ENCODE results near the gene ENTPD7.
A peak's percentile ranks its signal among the peaks of the same experiment; 100 is the strongest.
"Not testable (repeated sequence)": the region's sequence is repeated elsewhere in the genome, so short reads cannot be mapped to it uniquely, and the experiment has no call there.

ENTPD7 gene

DNA sequence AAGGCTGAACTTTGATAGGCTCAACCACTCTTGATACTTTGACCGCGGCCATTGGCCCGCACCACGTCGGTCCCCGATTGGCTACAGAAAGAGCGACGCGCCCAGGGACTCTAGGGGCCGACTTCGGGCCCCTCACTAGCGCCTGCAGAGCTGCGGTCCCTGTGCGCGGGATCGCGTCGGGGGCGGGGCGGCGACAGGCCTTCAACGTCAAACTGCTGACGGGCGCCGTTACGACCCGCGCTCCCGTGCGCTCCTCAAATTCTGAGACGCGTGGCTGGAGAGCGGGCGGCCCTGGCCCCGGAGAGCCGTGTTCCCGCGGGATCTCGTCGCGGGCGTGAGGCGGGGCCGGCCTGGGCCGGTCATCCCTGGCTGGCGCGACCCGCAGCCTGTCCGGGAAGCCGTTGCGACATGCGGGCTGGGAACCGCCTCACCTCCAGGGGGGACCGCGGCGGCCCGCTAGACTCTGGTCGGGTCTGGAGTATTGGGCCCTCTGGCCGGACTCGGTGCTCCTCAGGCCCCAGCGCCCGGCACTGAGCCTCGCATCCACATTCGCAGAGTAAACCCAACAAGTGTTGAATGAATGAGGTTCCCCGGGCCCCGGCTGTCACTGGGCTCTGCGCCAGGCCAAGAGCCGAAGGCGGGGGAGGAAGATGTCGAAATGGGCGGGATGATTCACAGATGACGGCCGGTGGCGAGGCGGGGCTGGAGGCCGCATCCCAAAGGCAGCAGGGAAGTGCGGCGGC lies 38.4 kb upstream of the ENTPD7 start:
- WGBS, 2 experiments = 0% methylated on average over 78 of the region's 78 CpGs
- Histone ChIP-seq H3K36me3 (ENCODE audit: control insufficient read depth, insufficient read depth, low read length) (no peaks in the 10 kb centered on the region), H3K4me3 (ENCODE audit: insufficient read depth, low read depth, low read length) (peak overlapping the region; percentile 79), H3K9me3 (ENCODE audit: control insufficient read depth, low read length) (no peaks in the 10 kb centered on the region), H3K27ac (ENCODE audit: insufficient read depth, low read depth, low read length, poor library complexity, severe bottlenecking) (peak overlapping the region; percentile 99), H3K4me1 (ENCODE audit: control insufficient read depth, insufficient read depth, low read length) (peaks cover 15% of the 10 kb centered on the region), H3K27me3 (ENCODE audit: control insufficient read depth, insufficient read depth, low read length, poor library complexity, severe bottlenecking) (no peaks in the 10 kb centered on the region)

GRCh38 chr10:99621454-99622251 lies 37.7 kb upstream of the ENTPD7 start:
- WGBS, 2 experiments = 21% methylated on average over 30 to 31 of the region's 31 CpGs
- H3K27ac ChIP-seq (ENCODE audit: insufficient read depth, low read depth, low read length, poor library complexity, severe bottlenecking) = peak overlapping the region; percentile 99
- no peaks in the 10 kb centered on the region for H3K27me3 ChIP-seq (ENCODE audit: control insufficient read depth, insufficient read depth, low read length, poor library complexity, severe bottlenecking)
- H3K36me3 ChIP-seq (ENCODE audit: control insufficient read depth, insufficient read depth, low read length) = no peaks in the 10 kb centered on the region
- H3K9me3 ChIP-seq (ENCODE audit: control insufficient read depth, low read length) = no peaks in the 10 kb centered on the region
- peaks cover 15% of the 10 kb centered on the region for H3K4me1 ChIP-seq (ENCODE audit: control insufficient read depth, insufficient read depth, low read length)
- H3K4me3 ChIP-seq (ENCODE audit: insufficient read depth, low read depth, low read length) = peak overlapping the region; percentile 79

GRCh38 chr10:99623919-99624318 lies 35.4 kb upstream of the ENTPD7 start:
- Histone ChIP-seq H3K4me1 (ENCODE audit: control insufficient read depth, insufficient read depth, low read length) (peaks cover 11% of the 10 kb centered on the region), H3K27ac (ENCODE audit: insufficient read depth, low read depth, low read length, poor library complexity, severe bottlenecking) (no peak overlapping the region), H3K27me3 (ENCODE audit: control insufficient read depth, insufficient read depth, low read length, poor library complexity, severe bottlenecking) (no peaks in the 10 kb centered on the region), H3K9me3 (ENCODE audit: control insufficient read depth, low read length) (no peaks in the 10 kb centered on the region), H3K4me3 (ENCODE audit: insufficient read depth, low read depth, low read length) (no peak overlapping the region), H3K36me3 (ENCODE audit: control insufficient read depth, insufficient read depth, low read length) (no peaks in the 10 kb centered on the region)

DNA sequence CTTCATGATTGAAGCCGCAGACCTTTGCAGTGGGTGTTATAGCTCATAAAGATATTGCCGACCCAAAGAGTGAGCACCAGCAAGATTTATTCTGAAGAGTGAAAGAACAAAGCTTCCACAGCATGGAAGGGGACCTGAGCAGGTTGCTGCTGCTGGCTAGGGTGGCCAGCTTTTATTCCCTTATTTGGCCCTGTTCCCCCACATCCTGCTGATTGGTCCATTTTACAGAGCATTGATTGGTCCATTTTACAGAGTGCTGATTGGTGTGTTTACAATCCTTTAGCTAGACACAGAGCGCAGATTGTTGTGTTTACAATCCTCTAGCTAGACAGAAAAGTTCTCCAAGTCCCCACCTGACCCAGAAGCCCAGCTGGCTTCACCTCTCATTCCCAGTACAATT lies 34.2 kb upstream of the ENTPD7 start:
- H3K27ac ChIP-seq (ENCODE audit: insufficient read depth, low read depth, low read length, poor library complexity, severe bottlenecking); H3K27me3 ChIP-seq (ENCODE audit: control insufficient read depth, insufficient read depth, low read length, poor library complexity, severe bottlenecking); H3K4me3 ChIP-seq (ENCODE audit: insufficient read depth, low read depth, low read length); H3K4me1 ChIP-seq (ENCODE audit: control insufficient read depth, insufficient read depth, low read length); H3K36me3 ChIP-seq (ENCODE audit: control insufficient read depth, insufficient read depth, low read length); H3K9me3 ChIP-seq (ENCODE audit: control insufficient read depth, low read length): not testable (repeated sequence)
- 65 to 66% methylated on average over 3 of the region's 3 CpGs for WGBS, 2 experiments

DNA sequence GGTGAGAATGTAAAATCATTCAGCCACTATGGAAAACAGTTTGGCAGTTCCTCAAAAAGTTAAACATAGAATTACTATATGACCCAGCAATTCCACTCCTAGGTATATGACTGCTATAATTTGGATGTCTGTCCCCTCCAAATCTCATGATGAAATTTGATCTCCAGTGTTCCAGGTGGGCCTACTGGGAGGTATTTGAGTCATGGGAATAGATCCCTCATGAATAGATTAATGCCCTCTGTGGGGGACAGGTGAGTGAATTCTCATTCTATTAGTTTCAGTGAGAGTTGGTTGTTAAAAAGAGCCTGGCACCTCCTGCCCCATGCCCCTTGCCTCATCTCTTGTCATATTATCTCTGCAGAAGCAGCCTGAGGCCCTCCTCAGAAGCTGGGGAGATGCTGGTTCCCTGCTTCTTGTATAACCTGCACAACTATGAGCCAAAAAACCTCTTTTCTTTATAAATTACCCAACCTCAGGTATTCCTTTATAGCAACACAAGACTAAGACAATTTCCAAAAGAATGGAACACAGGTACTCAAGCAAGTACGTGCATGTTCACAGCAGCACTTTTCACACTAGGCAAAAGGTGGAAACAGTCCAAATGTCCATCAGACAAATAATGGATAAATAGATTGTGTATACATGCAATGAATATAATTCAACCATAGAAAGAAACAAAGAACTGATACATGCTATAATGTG lies 30.2 kb upstream of the ENTPD7 start:
- Histone ChIP-seq H3K36me3 (ENCODE audit: control insufficient read depth, insufficient read depth, low read length) (no peaks in the 10 kb centered on the region), H3K27me3 (ENCODE audit: control insufficient read depth, insufficient read depth, low read length, poor library complexity, severe bottlenecking) (no peaks in the 10 kb centered on the region), H3K4me3 (ENCODE audit: insufficient read depth, low read depth, low read length) (no peak overlapping the region), H3K9me3 (ENCODE audit: control insufficient read depth, low read length) (no peaks in the 10 kb centered on the region), H3K4me1 (ENCODE audit: control insufficient read depth, insufficient read depth, low read length) (no peaks in the 10 kb centered on the region), H3K27ac (ENCODE audit: insufficient read depth, low read depth, low read length, poor library complexity, severe bottlenecking) (no peak overlapping the region)
- 93 to 100% methylated on average over 1 of the region's 1 CpG for WGBS, 2 experiments

DNA sequence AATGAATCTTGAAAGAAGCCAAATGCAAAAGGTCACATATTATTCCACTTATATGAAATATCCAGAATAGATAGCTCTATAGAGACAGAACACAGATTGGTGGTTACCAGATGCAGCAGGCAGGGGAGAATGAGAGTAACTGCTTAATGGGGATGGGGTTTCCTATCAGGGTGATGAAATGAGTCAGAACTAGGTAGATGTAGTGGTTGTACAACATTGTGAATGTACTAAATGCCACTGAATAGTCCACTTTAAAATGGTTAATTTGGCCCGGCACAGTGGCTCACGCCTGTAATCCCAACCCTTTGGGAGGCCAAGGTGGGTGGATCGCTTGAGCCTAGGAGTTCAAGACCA lies 29.7 kb upstream of the ENTPD7 start:
- H3K9me3 ChIP-seq (ENCODE audit: control insufficient read depth, low read length) = no peaks in the 10 kb centered on the region
- no peaks in the 10 kb centered on the region for H3K4me1 ChIP-seq (ENCODE audit: control insufficient read depth, insufficient read depth, low read length)
- no peak overlapping the region for H3K27ac ChIP-seq (ENCODE audit: insufficient read depth, low read depth, low read length, poor library complexity, severe bottlenecking)
- H3K4me3 ChIP-seq (ENCODE audit: insufficient read depth, low read depth, low read length) = no peak overlapping the region
- WGBS, 2 experiments = 63 to 90% methylated on average over 2 to 3 of the region's 3 CpGs
- H3K36me3 ChIP-seq (ENCODE audit: control insufficient read depth, insufficient read depth, low read length) = no peaks in the 10 kb centered on the region
- H3K27me3 ChIP-seq (ENCODE audit: control insufficient read depth, insufficient read depth, low read length, poor library complexity, severe bottlenecking) = no peaks in the 10 kb centered on the region

- Histone ChIP-seq H3K4me3 (ENCODE audit: insufficient read depth, low read depth, low read length) (no peak overlapping the region), H3K27ac (ENCODE audit: insufficient read depth, low read depth, low read length, poor library complexity, severe bottlenecking) (no peak overlapping the region), H3K9me3 (ENCODE audit: control insufficient read depth, low read length) (no peaks in the 10 kb centered on the region), H3K27me3 (ENCODE audit: control insufficient read depth, insufficient read depth, low read length, poor library complexity, severe bottlenecking) (no peaks in the 10 kb centered on the region), H3K36me3 (ENCODE audit: control insufficient read depth, insufficient read depth, low read length) (no peaks in the 10 kb centered on the region), H3K4me1 (ENCODE audit: control insufficient read depth, insufficient read depth, low read length) (no peaks in the 10 kb centered on the region)
- whole genome bisulfite sequencing, 2 experiments = 62 to 74% methylated on average over 2 of the region's 2 CpGs
Measured at GRCh38 chr10:99630433-99630832, 28.9 kb upstream of the ENTPD7 start.

DNA sequence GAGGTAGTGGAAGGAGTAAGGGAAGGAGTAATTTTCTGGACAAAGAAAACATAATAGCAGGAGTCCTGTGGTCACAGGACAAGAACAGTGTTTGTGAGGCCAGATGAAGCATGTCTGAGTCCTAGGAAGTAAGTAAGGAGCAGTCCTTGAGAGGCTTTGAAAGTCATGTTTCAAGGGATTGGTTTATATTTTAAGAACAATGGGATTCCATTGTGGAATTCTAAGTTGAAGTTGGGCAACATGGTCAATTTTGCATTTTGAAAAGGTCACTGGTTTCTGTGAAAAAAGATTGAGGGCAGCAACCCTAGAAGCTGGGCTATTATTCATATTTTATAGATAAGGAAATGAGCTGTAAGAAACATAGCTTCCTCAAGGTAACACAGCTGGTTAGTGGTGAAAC lies 28.3 kb upstream of the ENTPD7 start:
- no peaks in the 10 kb centered on the region for H3K4me1 ChIP-seq (ENCODE audit: control insufficient read depth, insufficient read depth, low read length)
- H3K27ac ChIP-seq (ENCODE audit: insufficient read depth, low read depth, low read length, poor library complexity, severe bottlenecking) = no peak overlapping the region
- no peak overlapping the region for H3K4me3 ChIP-seq (ENCODE audit: insufficient read depth, low read depth, low read length)
- H3K9me3 ChIP-seq (ENCODE audit: control insufficient read depth, low read length) = no peaks in the 10 kb centered on the region
- H3K36me3 ChIP-seq (ENCODE audit: control insufficient read depth, insufficient read depth, low read length) = no peaks in the 10 kb centered on the region
- no peaks in the 10 kb centered on the region for H3K27me3 ChIP-seq (ENCODE audit: control insufficient read depth, insufficient read depth, low read length, poor library complexity, severe bottlenecking)

GRCh38 chr10:99631496-99631895 lies 27.8 kb upstream of the ENTPD7 start:
- Histone ChIP-seq H3K27me3 (ENCODE audit: control insufficient read depth, insufficient read depth, low read length, poor library complexity, severe bottlenecking) (no peaks in the 10 kb centered on the region), H3K9me3 (ENCODE audit: control insufficient read depth, low read length) (no peaks in the 10 kb centered on the region), H3K4me1 (ENCODE audit: control insufficient read depth, insufficient read depth, low read length) (no peaks in the 10 kb centered on the region), H3K4me3 (ENCODE audit: insufficient read depth, low read depth, low read length) (no peak overlapping the region), H3K36me3 (ENCODE audit: control insufficient read depth, insufficient read depth, low read length) (no peaks in the 10 kb centered on the region), H3K27ac (ENCODE audit: insufficient read depth, low read depth, low read length, poor library complexity, severe bottlenecking) (no peak overlapping the region)
- WGBS, 2 experiments = 94 to 98% methylated on average over 2 to 3 of the region's 3 CpGs

- Histone ChIP-seq H3K4me1 (ENCODE audit: control insufficient read depth, insufficient read depth, low read length) (no peaks in the 10 kb centered on the region), H3K4me3 (ENCODE audit: insufficient read depth, low read depth, low read length) (no peak overlapping the region), H3K27me3 (ENCODE audit: control insufficient read depth, insufficient read depth, low read length, poor library complexity, severe bottlenecking) (no peaks in the 10 kb centered on the region), H3K9me3 (ENCODE audit: control insufficient read depth, low read length) (no peaks in the 10 kb centered on the region), H3K27ac (ENCODE audit: insufficient read depth, low read depth, low read length, poor library complexity, severe bottlenecking) (no peak overlapping the region), H3K36me3 (ENCODE audit: control insufficient read depth, insufficient read depth, low read length) (no peaks in the 10 kb centered on the region)
Measured at GRCh38 chr10:99633832-99634231, 25.5 kb upstream of the ENTPD7 start.
